Smooth muscle cell of the brain vasculature (primary cell): ENCODE data around the gene SPNS2.

Experiments
- DNase-seq: peaks from one replicate; pipeline ENCODE4 v3.0.0-alpha.2; 2012; ENCODE audit warnings: low read depth, low spot score

SPNS2 gene

GRCh38 chr17:4549781-4550533 is 51.3 kb downstream of the SPNS2 start:
- no peak for DNase-seq

- no peak for DNase-seq
Measured at GRCh38 chr17:4550534-4551039, 51.9 kb downstream of the SPNS2 start.

- no peak for DNase-seq
Measured at GRCh38 chr17:4551141-4551540, 52.5 kb downstream of the SPNS2 start.

- DNase-seq, result no peak
Measured at GRCh38 chr17:4551796-4552525, 53.3 kb downstream of the SPNS2 start.

GRCh38 chr17:4553669-4554068 is 55.0 kb downstream of the SPNS2 start:
- DNase-seq, result no peak

GRCh38 chr17:4554441-4554996 is 55.8 kb downstream of the SPNS2 start:
- DNase-seq, result no peak

GRCh38 chr17:4554997-4555799 is 56.5 kb downstream of the SPNS2 start, which contains the start of gene MYBBP1A:
Gene MYBBP1A, minus strand, starts transcription at chr17:4555384. Its CDS starts 60 bp downstream, at chr17:4555324.
- peak; percentile 79 for DNase-seq

GRCh38 chr17:4555873-4556759 is 57.4 kb downstream of the SPNS2 start:
- DNase-seq, result no peak

GRCh38 chr17:4556996-4557395 is 58.3 kb downstream of the SPNS2 start:
- DNase-seq, result no peak

GRCh38 chr17:4557626-4558346 is 59.1 kb downstream of the SPNS2 start:
- DNase-seq, result no peak

- no peak for DNase-seq
Measured at GRCh38 chr17:4558347-4558971, 59.8 kb downstream of the SPNS2 start.

GRCh38 chr17:4559139-4559791 is 60.6 kb downstream of the SPNS2 start:
- DNase-seq, result no peak

GRCh38 chr17:4559966-4560365 is 61.3 kb downstream of the SPNS2 start:
- no peak for DNase-seq

GRCh38 chr17:4560421-4560820 is 61.7 kb downstream of the SPNS2 start, which contains the start of gene GGT6:
Gene GGT6, minus strand, starts transcription at chr17:4560577. Its CDS starts 56 bp downstream, at chr17:4560521.
- DNase-seq, result no peak

- DNase-seq, result no peak
Measured at GRCh38 chr17:4560837-4561256, 62.2 kb downstream of the SPNS2 start.

GRCh38 chr17:4562015-4562969 is 63.6 kb downstream of the SPNS2 start:
- no peak for DNase-seq
